HG03039 (cell line): Measurements from ENCODE around the gene MRPS18C.
A peak's percentile ranks its signal among the peaks of the same experiment; 100 is the strongest.

ENCODE experiments used
- ATAC-seq: cut with Tn5 transposase; IDR thresholded peaks from one replicate; pipeline ENCODE4 v1.9.1; 2021; ENCODE audit warnings: mild to moderate bottlenecking, moderate library complexity; ENCODE audit not compliant: unreplicated experiment

MRPS18C gene

GRCh38 chr4:83455281-83456183, at the start of gene MRPS18C, which contains the start of gene HELQ:
MRPS18C (plus strand) TSS chr4:83456058; CDS start chr4:83456078, 20 bp downstream.
HELQ (minus strand) TSS chr4:83455823; CDS start chr4:83455693, 130 bp downstream.
- ATAC-seq: peak; percentile 92

GRCh38 chr4:83408908-83409307, 47.0 kb upstream of the MRPS18C start:
- no peak for ATAC-seq

GRCh38 chr4:83413676-83414075, 42.2 kb upstream of the MRPS18C start:
- no peak for ATAC-seq

- ATAC-seq: no peak
These were observed 38.3 kb upstream of the MRPS18C start for GRCh38 chr4:83417566-83417965.

- ATAC-seq: no peak
These were observed 37.6 kb upstream of the MRPS18C start for GRCh38 chr4:83418211-83418610.

GRCh38 chr4:83431200-83431599, 24.7 kb upstream of the MRPS18C start:
- no peak for ATAC-seq

GRCh38 chr4:83436680-83437079, 19.2 kb upstream of the MRPS18C start:
- no peak for ATAC-seq

- no peak for ATAC-seq
These were observed 17.1 kb upstream of the MRPS18C start for GRCh38 chr4:83438719-83439118.

GRCh38 chr4:83440148-83440814, 15.6 kb upstream of the MRPS18C start:
- no peak for ATAC-seq

GRCh38 chr4:83440899-83441298, 15.0 kb upstream of the MRPS18C start:
- no peak for ATAC-seq

- ATAC-seq: no peak
These were observed 6.8 kb upstream of the MRPS18C start for GRCh38 chr4:83449009-83449408.

- no peak for ATAC-seq
These were observed 1.2 kb upstream of the MRPS18C start for GRCh38 chr4:83454686-83455085.

GRCh38 chr4:83456184-83456501, 285 bp downstream of the MRPS18C start:
- ATAC-seq: no peak

GRCh38 chr4:83473423-83473822, 17.6 kb downstream of the MRPS18C start:
- no peak for ATAC-seq

GRCh38 chr4:83473966-83474365, 18.1 kb downstream of the MRPS18C start:
- ATAC-seq: no peak

- ATAC-seq: peak; percentile 97
These were observed 28.9 kb downstream of the MRPS18C start, which contains the start of gene ABRAXAS1 for GRCh38 chr4:83484500-83485461. ABRAXAS1 (minus strand) TSS chr4:83485100; CDS start chr4:83485072, 28 bp downstream.

- ATAC-seq: no peak
These were observed 30.7 kb downstream of the MRPS18C start for GRCh38 chr4:83486457-83487129.

GRCh38 chr4:83489711-83490326, 34.0 kb downstream of the MRPS18C start:
- ATAC-seq: no peak

- ATAC-seq: peak; percentile 65
These were observed 35.1 kb downstream of the MRPS18C start for GRCh38 chr4:83490876-83491450.
